ENCODE results near the gene TFEB.

GRCh38 chr6:41737591-41738130 lies 2.3 kb upstream of the TFEB start:
- TF ChIP-seq POLR2A (IDR thresholded peaks at IDR 0.05; ENCODE audit: low read length) (no peak), GATA1 (IDR thresholded peaks at IDR 0.05; ENCODE audit: low read depth, low read length) (no peak)

Data from erythroblast (primary cell).